ENCODE measurements around the gene PRPH.

PRPH gene

GRCh38 chr12:49334681-49335080 lies 39.7 kb downstream of the PRPH start:
- no peak for DNase-seq

- no peak for DNase-seq
Observed at GRCh38 chr12:49335118-49335954, 40.4 kb downstream of the PRPH start.

- no peak for DNase-seq
Observed at GRCh38 chr12:49335955-49336644, 41.2 kb downstream of the PRPH start.

- DNase-seq: peak; percentile 93 to 94
Observed at GRCh38 chr12:49336645-49337584, 42.0 kb downstream of the PRPH start, which contains the start of gene C1QL4. C1QL4 (minus strand) TSS chr12:49337188; CDS start chr12:49336477, 711 bp downstream.

GRCh38 chr12:49338830-49339463 lies 44.0 kb downstream of the PRPH start:
- DNase-seq: no peak

- no peak for DNase-seq
Observed at GRCh38 chr12:49339464-49339861, 44.5 kb downstream of the PRPH start.

GRCh38 chr12:49340095-49340870 lies 45.3 kb downstream of the PRPH start:
- DNase-seq: no peak

- no peak for DNase-seq
Observed at GRCh38 chr12:49340971-49341776, 46.2 kb downstream of the PRPH start.

GRCh38 chr12:49341777-49342065 lies 46.8 kb downstream of the PRPH start:
- no peak for DNase-seq

- DNase-seq: peak; percentile 89 to 93
Observed at GRCh38 chr12:49342066-49342913, 47.3 kb downstream of the PRPH start.

- peak; percentile 41 to 58 for DNase-seq
Observed at GRCh38 chr12:49342914-49343731, 48.2 kb downstream of the PRPH start.

- DNase-seq: no peak
Observed at GRCh38 chr12:49344486-49345050, 49.6 kb downstream of the PRPH start.

- DNase-seq: no peak
Observed at GRCh38 chr12:49345051-49345824, 50.3 kb downstream of the PRPH start.

- DNase-seq: no peak
Observed at GRCh38 chr12:49345825-49346658, 51.1 kb downstream of the PRPH start.

GRCh38 chr12:49346659-49347310 lies 51.8 kb downstream of the PRPH start, which contains the start of gene DNAJC22:
DNAJC22 (plus strand) TSS chr12:49346888; CDS start chr12:49348873, 1,985 bp downstream.
- peak; percentile 34 to 45 for DNase-seq
